Putamen (tissue), 1 donor: ENCODE measurements around the gene P2RX7.

Experiments used
- DNase-seq: peaks from one replicate; pipeline ENCODE4 v3.0.0-alpha.2; 2016; ENCODE audit warnings: low spot score

P2RX7 gene

GRCh38 chr12:121132601-121133481, at the start of gene P2RX7:
Gene P2RX7 (plus strand): TSS chr12:121132876. CDS start chr12:121132971, 95 bp downstream.
- DNase-seq: peak; percentile 99

GRCh38 chr12:121084229-121084628, 48.4 kb upstream of the P2RX7 start:
- DNase-seq: no peak

GRCh38 chr12:121085069-121085468, 47.6 kb upstream of the P2RX7 start:
- no peak for DNase-seq

- no peak for DNase-seq
Measured at GRCh38 chr12:121085506-121086353, 46.9 kb upstream of the P2RX7 start.

- DNase-seq: no peak
Measured at GRCh38 chr12:121086781-121087295, 45.8 kb upstream of the P2RX7 start.

- DNase-seq: no peak
Measured at GRCh38 chr12:121087467-121088194, 45.0 kb upstream of the P2RX7 start.

- DNase-seq: no peak
Measured at GRCh38 chr12:121088195-121088585, 44.5 kb upstream of the P2RX7 start.

GRCh38 chr12:121089031-121089812, 43.5 kb upstream of the P2RX7 start:
- no peak for DNase-seq

- DNase-seq: no peak
Measured at GRCh38 chr12:121089813-121090430, 42.8 kb upstream of the P2RX7 start.

- no peak for DNase-seq
Measured at GRCh38 chr12:121090586-121091514, 41.8 kb upstream of the P2RX7 start.

GRCh38 chr12:121092034-121092433, 40.6 kb upstream of the P2RX7 start:
- no peak for DNase-seq

GRCh38 chr12:121093487-121093891, 39.2 kb upstream of the P2RX7 start:
- DNase-seq: no peak

GRCh38 chr12:121095544-121096198, 37.0 kb upstream of the P2RX7 start:
- DNase-seq: peak; percentile 20

- no peak for DNase-seq
Measured at GRCh38 chr12:121096199-121096798, 36.4 kb upstream of the P2RX7 start.

- DNase-seq: no peak
Measured at GRCh38 chr12:121099779-121100178, 32.9 kb upstream of the P2RX7 start.

- no peak for DNase-seq
Measured at GRCh38 chr12:121102307-121102706, 30.4 kb upstream of the P2RX7 start.

GRCh38 chr12:121107681-121108080, 25.0 kb upstream of the P2RX7 start:
- no peak for DNase-seq

- DNase-seq: no peak
Measured at GRCh38 chr12:121108492-121108891, 24.2 kb upstream of the P2RX7 start.
